GM19240 (cell line): Measurements from ENCODE around the gene TMEM131.

Source experiments
- DNase-seq: peaks from one replicate; pipeline ENCODE4 v3.0.0; 2011; ENCODE audit warnings: low spot score; ENCODE audit not compliant: insufficient read length

Gene TMEM131

DNA sequence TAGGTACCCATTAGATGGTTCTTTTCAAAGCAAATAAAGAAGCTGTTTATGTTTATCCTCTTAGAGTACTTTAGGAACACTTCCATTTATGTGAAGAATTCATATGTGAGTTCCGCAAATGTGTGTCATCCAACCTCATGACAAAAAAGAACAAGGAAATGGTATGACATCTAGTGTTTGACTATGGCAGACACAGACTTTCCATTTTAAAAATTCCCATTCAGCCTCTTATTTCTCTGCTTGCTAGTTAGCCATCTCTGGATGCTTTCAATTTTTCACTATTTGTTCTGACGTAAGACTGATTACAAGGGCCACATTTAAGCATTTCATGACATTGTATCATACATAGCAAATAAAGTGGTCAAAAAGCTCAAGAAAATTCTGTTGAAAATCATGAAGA, 179.3 kb downstream of the TMEM131 start:
- no peak for DNase-seq

DNA sequence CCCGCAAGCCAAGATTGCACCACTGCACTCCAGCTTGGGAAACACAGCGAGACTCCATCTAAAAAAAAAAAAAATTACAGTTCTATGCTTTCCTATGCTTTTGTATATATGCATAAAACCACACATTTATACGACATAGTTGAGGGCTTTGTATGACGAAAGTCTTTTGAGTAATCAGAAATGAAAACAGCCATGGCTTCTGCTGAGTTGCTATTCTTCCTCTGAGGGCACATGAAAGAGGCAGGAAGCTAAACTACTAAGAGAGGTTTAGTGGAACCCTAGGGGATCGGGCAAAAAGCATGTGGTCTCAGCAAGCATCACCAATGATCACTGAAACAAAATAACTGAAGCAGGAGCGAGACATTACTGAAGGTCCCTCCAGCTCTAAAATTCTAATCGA, 182.8 kb downstream of the TMEM131 start:
- DNase-seq: no peak

GRCh38 chr2:97808816-97809215, 186.9 kb downstream of the TMEM131 start:
- DNase-seq: no peak

GRCh38 chr2:97806738-97807618, 188.8 kb downstream of the TMEM131 start:
- DNase-seq: peak; percentile 48

GRCh38 chr2:97805776-97806175, 190.0 kb downstream of the TMEM131 start:
- DNase-seq: no peak

DNA sequence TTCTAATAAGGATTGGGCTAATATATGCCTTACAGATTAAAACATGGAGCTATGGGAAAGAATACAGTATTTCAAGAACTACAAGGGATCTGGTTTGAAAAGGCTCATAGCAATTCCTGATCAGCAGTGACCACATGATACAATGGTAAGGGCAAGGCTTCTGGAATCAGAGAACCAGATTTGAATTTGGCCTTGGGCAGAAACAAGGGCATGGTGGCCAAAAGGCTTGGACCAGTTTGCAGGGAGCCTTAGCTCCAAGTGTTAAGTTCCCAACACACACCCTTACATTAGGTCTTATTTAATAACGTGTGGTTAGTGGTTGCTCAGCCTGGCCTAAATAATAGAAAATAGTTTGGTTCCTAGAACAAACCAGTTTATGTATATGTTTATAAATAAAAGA, 194.7 kb downstream of the TMEM131 start:
- DNase-seq: no peak

GRCh38 chr2:97798416-97798815, 197.3 kb downstream of the TMEM131 start:
- DNase-seq: no peak

- no peak for DNase-seq
Observed at GRCh38 chr2:97797355-97797754, 198.4 kb downstream of the TMEM131 start.

- no peak for DNase-seq
Observed at GRCh38 chr2:97796465-97797126, 199.2 kb downstream of the TMEM131 start.

DNA sequence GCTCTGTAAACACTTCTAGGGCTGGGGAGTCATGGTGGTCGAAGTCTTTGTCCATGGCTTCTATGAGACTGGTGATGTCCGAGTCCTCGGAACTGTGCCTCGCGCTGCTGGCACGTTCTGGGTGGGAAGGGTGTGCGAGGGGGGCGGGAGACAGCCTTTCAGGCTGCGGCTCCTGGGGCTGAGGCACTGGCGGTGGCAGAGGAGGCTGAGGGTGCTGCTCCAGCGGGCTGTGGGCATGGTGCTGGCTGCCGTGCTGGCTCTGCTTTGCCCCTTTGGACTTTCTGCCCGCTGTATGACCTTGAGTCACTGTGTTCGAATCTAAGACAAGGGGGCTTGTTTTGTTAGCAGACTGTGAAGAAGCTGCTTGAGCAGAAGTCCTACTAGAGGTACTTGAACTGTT, 203.3 kb downstream of the TMEM131 start:
- no peak for DNase-seq

GRCh38 chr2:97788986-97789644, 206.6 kb downstream of the TMEM131 start:
- no peak for DNase-seq

- DNase-seq: no peak
Observed at GRCh38 chr2:97785818-97786217, 209.9 kb downstream of the TMEM131 start.

DNA sequence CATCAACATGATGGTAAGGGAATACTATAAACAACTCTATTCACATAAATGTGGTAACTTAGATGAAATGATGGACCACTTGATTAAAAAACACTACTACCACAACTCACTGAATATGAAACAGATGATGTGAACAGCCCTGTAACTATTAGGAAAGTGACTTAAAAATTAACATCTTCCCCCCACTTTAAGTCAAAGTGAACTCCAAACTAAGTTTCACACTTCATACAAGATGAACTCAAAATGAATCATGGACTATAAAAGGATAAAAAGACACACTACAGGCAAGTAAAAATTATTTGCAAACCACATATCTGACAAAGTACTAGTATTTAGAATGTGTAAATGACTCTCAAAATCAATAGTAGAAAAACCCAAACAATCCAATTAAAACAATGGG, 210.8 kb downstream of the TMEM131 start:
- DNase-seq: no peak

- DNase-seq: no peak
Observed at GRCh38 chr2:97781981-97782380, 213.8 kb downstream of the TMEM131 start.

GRCh38 chr2:97779141-97779540, 216.6 kb downstream of the TMEM131 start:
- DNase-seq: no peak

- DNase-seq: no peak
Observed at GRCh38 chr2:97775074-97775473, 220.7 kb downstream of the TMEM131 start.

GRCh38 chr2:97774425-97774824, 221.3 kb downstream of the TMEM131 start:
- no peak for DNase-seq

GRCh38 chr2:97770445-97770844, 225.3 kb downstream of the TMEM131 start:
- no peak for DNase-seq

- no peak for DNase-seq
Observed at GRCh38 chr2:97769711-97770110, 226.0 kb downstream of the TMEM131 start.

DNA sequence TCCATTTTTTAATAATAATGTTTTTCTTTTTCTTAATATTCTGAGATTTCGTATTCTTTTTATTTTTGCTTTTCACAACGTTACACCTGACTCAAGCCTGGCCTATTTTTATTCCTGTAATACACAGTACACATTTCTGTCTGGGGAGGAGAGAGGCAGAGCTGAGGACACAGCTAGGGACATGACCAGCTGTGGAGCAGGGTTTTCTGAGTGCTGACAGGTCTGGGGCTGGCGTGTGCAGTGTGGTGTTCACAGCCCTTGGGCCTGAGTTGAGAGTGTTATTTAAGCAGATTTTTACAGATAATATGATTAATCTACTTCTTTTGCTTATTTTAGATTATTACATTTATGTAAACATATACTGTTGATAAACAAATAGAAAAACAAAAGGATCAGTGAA, 226.4 kb downstream of the TMEM131 start:
- DNase-seq: no peak

GRCh38 chr2:97766567-97766966, 229.2 kb downstream of the TMEM131 start:
- no peak for DNase-seq

GRCh38 chr2:97765933-97766332, 229.8 kb downstream of the TMEM131 start:
- no peak for DNase-seq
